GM23338 (cell line): Measurements from ENCODE around the gene PTPRO. TPM values are rescaled to one million over a fixed set of nuclear protein-coding genes. Genes with fewer than 3 reads are reported as not detected.

ENCODE experiments used
- ATAC-seq: fragments of 200-7000 bp; cut with Tn5 transposase; 3 replicates; pipeline ENCODE4 v1.9.1; 2020
- DNase-seq: peaks from one replicate; pipeline ENCODE4 v3.0.0-alpha.2; 2015; ENCODE audit warnings: low spot score
- H2AFZ ChIP-seq: fragments of 200-600 bp; sonication (generic); 2 replicates; pipeline ENCODE4 v1.8.0; 2016; ENCODE audit warnings: antibody characterized with exemption, mild to moderate bottlenecking, moderate library complexity
- H3F3A ChIP-seq: fragments of 200-600 bp; sonication (generic); replicated peaks from 2 replicates; pipeline ENCODE4 v1.8.0; 2017; ENCODE audit warnings: antibody characterized with exemption, mixed run types, low read depth
- H3K27ac ChIP-seq: fragments of 200-600 bp; sonication (generic); 2 replicates; pipeline ENCODE4 v1.6.1; 2016; ENCODE audit warnings: low read depth
- H3K27me3 ChIP-seq: fragments of 200-600 bp; sonication (generic); 2 replicates; pipeline ENCODE4 v1.8.0; 2016; ENCODE audit warnings: mild to moderate bottlenecking, mixed run types, moderate library complexity; ENCODE audit not compliant: insufficient read depth
- H3K36me3 ChIP-seq: fragments of 200-600 bp; sonication (generic); 2 replicates; pipeline ENCODE4 v1.8.0; 2016; ENCODE audit warnings: mild to moderate bottlenecking; ENCODE audit not compliant: insufficient read depth
- H3K4me1 ChIP-seq: fragments of 200-600 bp; sonication (generic); 2 replicates; pipeline ENCODE4 v1.8.0; 2016; ENCODE audit warnings: mild to moderate bottlenecking, moderate library complexity; ENCODE audit not compliant: insufficient read depth
- H3K4me2 ChIP-seq: fragments of 200-600 bp; sonication (generic); 2 replicates; pipeline ENCODE4 v1.7.1; 2017; ENCODE audit warnings: mixed run types
- H3K4me3 ChIP-seq: fragments of 200-600 bp; sonication (generic); 2 replicates; pipeline ENCODE4 v1.6.1; 2016; ENCODE audit warnings: mixed run types
- H3K79me2 ChIP-seq: fragments of 200-600 bp; sonication (generic); replicated peaks from 2 replicates; pipeline ENCODE4 v1.8.0; 2017; ENCODE audit warnings: mild to moderate bottlenecking; ENCODE audit not compliant: insufficient read depth
- H3K9me2 ChIP-seq: fragments of 200-600 bp; sonication (generic); 2 replicates; pipeline ENCODE4 v1.8.0; 2017; ENCODE audit not compliant: insufficient read depth
- H4K20me1 ChIP-seq: fragments of 200-600 bp; sonication (generic); replicated peaks from 2 replicates; pipeline ENCODE4 v1.8.0; 2017; ENCODE audit warnings: mild to moderate bottlenecking; ENCODE audit not compliant: insufficient read depth
- H3K27ac Mint-ChIP-seq: 2 replicates; pipeline ENCODE4 v1.8.0; 2020; ENCODE audit warnings: inconsistent platforms, mild to moderate bottlenecking, moderate library complexity, mixed read lengths
- H3K27me3 Mint-ChIP-seq: 3 replicates; pipeline ENCODE4 v1.8.0; 2022; ENCODE audit warnings: low read depth, mild to moderate bottlenecking, moderate library complexity, mixed read lengths, inconsistent platforms; ENCODE audit not compliant: insufficient read depth, poor library complexity
- H3K36me3 Mint-ChIP-seq: 3 replicates; pipeline ENCODE4 v1.8.0; 2021; ENCODE audit warnings: low read depth, mild to moderate bottlenecking, inconsistent platforms, moderate library complexity, mixed read lengths
- H3K4me1 Mint-ChIP-seq: 3 replicates; pipeline ENCODE4 v1.8.0; 2020; ENCODE audit warnings: mild to moderate bottlenecking, inconsistent platforms, mixed read lengths
- H3K4me3 Mint-ChIP-seq: 3 replicates; pipeline ENCODE4 v1.8.0; 2021; ENCODE audit warnings: moderate library complexity, mild to moderate bottlenecking, inconsistent platforms, mixed read lengths
- H3K9me3 Mint-ChIP-seq: 3 replicates; pipeline ENCODE4 v1.8.0; 2020; ENCODE audit warnings: moderate library complexity, mild to moderate bottlenecking, inconsistent platforms, mixed read lengths
- CREB1 ChIP-seq: fragments of 250-450 bp; sonication (Bioruptor Pico); IDR thresholded peaks from 2 replicates; pipeline ENCODE4 v1.5.0; 2020; ENCODE audit warnings: low read depth, mild to moderate bottlenecking, moderate library complexity
- POLR2AphosphoS5 ChIP-seq: IDR thresholded peaks from 2 replicates; pipeline ENCODE4 v1.6.1; 2016; ENCODE audit warnings: antibody characterized with exemption, low read depth
- ZNF331 ChIP-seq: fragments of 250-450 bp; sonication (Bioruptor Pico); IDR thresholded peaks from 2 replicates; pipeline ENCODE4 v1.5.0; 2020; ENCODE audit warnings: low read depth, mild to moderate bottlenecking, moderate library complexity
- polyA plus RNA-seq: library from polyadenylated mRNA; unstranded; fragments of >200 nt; fragmentation: Nextera tagmentation; extraction: Ambion mirVana; gene quantifications from 2 replicates; pipeline ENCODE4 v1.2.1, GENCODE V29; 2016
- total RNA-seq: library from RNA; depleted of rRNA; stranded (reverse); fragments of >200 nt; shearing (Covaris generic); gene quantifications from 2 replicates; pipeline ENCODE4 v1.2.3, GENCODE V29; 2014
- TF ChIP-seq, protein P1 (sequence below): fragments of 250-450 bp; sonication (Bioruptor Pico); IDR thresholded peaks from 2 replicates; pipeline ENCODE4 v1.5.0; 2020; ENCODE audit warnings: mild to moderate bottlenecking, moderate library complexity
- TF ChIP-seq, protein P2 (sequence below), 2 experiments: fragments of 200-600 bp in 1 of 2; sonication (generic) in 1 of 2; conservative IDR thresholded peaks; 2 replicates each; pipeline versions ENCODE4 v1.5.1 to v1.6.1; 2016 to 2017; ENCODE audit warnings: antibody characterized with exemption in 2 of 2, low read depth in 2 of 2, mild to moderate bottlenecking in 2 of 2, moderate library complexity in 1 of 2

Gene PTPRO
- total and polyA plus RNA-seq, 2 experiments from 2014 or later, result 1.4 to 1.5 TPM

DNA sequence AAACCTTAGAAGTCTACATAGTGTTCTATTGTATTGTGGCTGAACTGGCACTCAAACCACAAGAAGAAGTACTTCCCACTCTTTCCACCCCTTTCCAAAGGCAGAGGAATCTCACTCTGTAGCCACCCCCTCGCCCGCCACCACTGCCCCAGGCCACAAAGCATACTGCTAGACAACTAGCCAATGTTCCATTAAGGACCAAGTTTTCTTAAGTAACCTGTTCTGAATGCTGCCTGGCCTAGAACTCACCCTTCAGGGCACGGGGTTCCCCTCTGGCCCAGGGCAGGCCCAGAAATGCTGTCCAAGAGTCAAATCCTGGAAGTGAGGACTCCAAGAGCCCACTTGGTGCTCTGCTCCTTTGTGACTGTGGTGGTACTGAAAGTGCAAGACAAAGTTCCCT is 15.7 kb upstream of the PTPRO start:
- Mint-ChIP-seq H3K27ac (no peak overlapping the region), H3K9me3 (peaks cover 9% of the 10 kb centered on the region; the same call in 2 of the 3 replicates), H3K4me1 (no peaks in the 10 kb centered on the region; the same call in 2 of the 3 replicates), H3K4me3 (no peak overlapping the region), H3K36me3 (no peaks in the 10 kb centered on the region), H3K27me3 (no peaks in the 10 kb centered on the region)
- ATAC-seq, result no peak
- Histone ChIP-seq H3K27ac (no peak overlapping the region), H3K79me2 (no peaks in the 10 kb centered on the region), H3K4me1 (no peaks in the 10 kb centered on the region), H3K4me3 (no peak overlapping the region), H3K9me2 (no peaks in the 10 kb centered on the region), H3K27me3 (no peaks in the 10 kb centered on the region), H3K4me2 (no peak overlapping the region), H3F3A (no peaks in the 10 kb centered on the region), H3K36me3 (no peaks in the 10 kb centered on the region), H2AFZ (no peak overlapping the region), H4K20me1 (no peaks in the 10 kb centered on the region)
- TF ChIP-seq, protein P1, sequence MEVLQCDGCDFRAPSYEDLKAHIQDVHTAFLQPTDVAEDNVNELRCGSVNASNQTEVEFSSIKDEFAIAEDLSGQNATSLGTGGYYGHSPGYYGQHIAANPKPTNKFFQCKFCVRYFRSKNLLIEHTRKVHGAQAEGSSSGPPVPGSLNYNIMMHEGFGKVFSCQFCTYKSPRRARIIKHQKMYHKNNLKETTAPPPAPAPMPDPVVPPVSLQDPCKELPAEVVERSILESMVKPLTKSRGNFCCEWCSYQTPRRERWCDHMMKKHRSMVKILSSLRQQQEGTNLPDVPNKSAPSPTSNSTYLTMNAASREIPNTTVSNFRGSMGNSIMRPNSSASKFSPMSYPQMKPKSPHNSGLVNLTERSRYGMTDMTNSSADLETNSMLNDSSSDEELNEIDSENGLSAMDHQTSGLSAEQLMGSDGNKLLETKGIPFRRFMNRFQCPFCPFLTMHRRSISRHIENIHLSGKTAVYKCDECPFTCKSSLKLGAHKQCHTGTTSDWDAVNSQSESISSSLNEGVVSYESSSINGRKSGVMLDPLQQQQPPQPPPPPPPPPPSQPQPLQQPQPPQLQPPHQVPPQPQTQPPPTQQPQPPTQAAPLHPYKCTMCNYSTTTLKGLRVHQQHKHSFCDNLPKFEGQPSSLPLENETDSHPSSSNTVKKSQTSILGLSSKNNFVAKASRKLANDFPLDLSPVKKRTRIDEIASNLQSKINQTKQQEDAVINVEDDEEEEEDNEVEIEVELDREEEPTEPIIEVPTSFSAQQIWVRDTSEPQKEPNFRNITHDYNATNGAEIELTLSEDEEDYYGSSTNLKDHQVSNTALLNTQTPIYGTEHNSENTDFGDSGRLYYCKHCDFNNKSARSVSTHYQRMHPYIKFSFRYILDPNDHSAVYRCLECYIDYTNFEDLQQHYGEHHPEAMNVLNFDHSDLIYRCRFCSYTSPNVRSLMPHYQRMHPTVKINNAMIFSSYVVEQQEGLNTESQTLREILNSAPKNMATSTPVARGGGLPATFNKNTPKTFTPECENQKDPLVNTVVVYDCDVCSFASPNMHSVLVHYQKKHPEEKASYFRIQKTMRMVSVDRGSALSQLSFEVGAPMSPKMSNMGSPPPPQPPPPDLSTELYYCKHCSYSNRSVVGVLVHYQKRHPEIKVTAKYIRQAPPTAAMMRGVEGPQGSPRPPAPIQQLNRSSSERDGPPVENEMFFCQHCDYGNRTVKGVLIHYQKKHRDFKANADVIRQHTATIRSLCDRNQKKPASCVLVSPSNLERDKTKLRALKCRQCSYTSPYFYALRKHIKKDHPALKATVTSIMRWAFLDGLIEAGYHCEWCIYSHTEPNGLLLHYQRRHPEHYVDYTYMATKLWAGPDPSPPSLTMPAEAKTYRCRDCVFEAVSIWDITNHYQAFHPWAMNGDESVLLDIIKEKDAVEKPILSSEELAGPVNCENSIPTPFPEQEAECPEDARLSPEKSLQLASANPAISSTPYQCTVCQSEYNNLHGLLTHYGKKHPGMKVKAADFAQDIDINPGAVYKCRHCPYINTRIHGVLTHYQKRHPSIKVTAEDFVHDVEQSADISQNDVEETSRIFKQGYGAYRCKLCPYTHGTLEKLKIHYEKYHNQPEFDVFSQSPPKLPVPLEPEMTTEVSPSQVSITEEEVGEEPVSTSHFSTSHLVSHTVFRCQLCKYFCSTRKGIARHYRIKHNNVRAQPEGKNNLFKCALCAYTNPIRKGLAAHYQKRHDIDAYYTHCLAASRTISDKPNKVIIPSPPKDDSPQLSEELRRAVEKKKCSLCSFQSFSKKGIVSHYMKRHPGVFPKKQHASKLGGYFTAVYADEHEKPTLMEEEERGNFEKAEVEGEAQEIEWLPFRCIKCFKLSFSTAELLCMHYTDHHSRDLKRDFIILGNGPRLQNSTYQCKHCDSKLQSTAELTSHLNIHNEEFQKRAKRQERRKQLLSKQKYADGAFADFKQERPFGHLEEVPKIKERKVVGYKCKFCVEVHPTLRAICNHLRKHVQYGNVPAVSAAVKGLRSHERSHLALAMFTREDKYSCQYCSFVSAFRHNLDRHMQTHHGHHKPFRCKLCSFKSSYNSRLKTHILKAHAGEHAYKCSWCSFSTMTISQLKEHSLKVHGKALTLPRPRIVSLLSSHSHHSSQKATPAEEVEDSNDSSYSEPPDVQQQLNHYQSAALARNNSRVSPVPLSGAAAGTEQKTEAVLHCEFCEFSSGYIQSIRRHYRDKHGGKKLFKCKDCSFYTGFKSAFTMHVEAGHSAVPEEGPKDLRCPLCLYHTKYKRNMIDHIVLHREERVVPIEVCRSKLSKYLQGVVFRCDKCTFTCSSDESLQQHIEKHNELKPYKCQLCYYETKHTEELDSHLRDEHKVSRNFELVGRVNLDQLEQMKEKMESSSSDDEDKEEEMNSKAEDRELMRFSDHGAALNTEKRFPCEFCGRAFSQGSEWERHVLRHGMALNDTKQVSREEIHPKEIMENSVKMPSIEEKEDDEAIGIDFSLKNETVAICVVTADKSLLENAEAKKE (CRISPR knock-in tag), result no peak
- TF ChIP-seq CREB1 (CRISPR knock-in tag) (no peak), ZNF331 (CRISPR knock-in tag) (no peak), POLR2AphosphoS5 (no peak)
- TF ChIP-seq, protein P2, sequence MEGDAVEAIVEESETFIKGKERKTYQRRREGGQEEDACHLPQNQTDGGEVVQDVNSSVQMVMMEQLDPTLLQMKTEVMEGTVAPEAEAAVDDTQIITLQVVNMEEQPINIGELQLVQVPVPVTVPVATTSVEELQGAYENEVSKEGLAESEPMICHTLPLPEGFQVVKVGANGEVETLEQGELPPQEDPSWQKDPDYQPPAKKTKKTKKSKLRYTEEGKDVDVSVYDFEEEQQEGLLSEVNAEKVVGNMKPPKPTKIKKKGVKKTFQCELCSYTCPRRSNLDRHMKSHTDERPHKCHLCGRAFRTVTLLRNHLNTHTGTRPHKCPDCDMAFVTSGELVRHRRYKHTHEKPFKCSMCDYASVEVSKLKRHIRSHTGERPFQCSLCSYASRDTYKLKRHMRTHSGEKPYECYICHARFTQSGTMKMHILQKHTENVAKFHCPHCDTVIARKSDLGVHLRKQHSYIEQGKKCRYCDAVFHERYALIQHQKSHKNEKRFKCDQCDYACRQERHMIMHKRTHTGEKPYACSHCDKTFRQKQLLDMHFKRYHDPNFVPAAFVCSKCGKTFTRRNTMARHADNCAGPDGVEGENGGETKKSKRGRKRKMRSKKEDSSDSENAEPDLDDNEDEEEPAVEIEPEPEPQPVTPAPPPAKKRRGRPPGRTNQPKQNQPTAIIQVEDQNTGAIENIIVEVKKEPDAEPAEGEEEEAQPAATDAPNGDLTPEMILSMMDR (conservative IDR thresholded peaks at IDR 0.05; ENCODE audit: low read depth in 2 of 2), result no peak
- no peak for DNase-seq
